ENCODE data around the gene CSH1.
A peak's percentile ranks its signal among the peaks of the same experiment; 100 is the strongest.

The CSH1 gene

DNA sequence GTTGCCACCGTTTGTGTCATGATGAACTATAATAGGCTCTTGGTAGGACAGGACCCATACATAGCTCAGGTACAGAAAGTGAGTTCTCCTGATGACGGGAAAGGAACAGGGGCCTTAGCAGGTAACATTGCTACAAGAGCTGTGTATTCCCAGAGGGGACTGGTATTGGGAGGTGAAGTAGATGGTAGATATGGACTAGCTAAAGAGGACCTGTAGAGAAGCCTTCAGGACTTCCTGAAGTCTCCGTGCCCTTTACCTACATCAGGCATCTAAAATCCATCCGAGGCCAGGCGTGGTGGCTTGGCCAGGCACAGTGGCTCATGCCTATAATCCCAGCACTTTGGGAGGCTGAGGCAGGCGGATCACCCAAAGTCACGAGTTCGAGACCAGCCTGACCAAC, 41.2 kb downstream of the CSH1 start:
- DNase-seq, result no peak

DNA sequence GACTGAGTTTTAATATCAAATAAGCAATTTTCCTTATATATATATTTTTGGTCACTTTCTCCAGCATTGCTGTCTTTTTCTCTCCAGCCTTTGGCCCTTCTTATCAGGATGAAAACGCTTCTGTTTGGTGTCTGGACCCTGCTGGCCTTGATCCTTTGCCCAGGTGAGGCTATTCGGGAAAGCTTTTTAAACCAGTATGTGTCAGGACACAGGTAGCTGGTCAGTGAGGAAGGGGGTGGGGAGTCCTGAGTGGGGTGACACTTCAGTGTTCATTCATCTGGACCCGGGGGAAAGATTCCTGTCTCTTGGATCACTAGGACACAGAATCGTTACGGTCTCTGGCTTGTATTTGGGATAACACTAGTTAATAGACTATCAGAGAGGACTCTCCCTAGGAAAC, 41.7 kb downstream of the CSH1 start:
- no peak for DNase-seq

DNA sequence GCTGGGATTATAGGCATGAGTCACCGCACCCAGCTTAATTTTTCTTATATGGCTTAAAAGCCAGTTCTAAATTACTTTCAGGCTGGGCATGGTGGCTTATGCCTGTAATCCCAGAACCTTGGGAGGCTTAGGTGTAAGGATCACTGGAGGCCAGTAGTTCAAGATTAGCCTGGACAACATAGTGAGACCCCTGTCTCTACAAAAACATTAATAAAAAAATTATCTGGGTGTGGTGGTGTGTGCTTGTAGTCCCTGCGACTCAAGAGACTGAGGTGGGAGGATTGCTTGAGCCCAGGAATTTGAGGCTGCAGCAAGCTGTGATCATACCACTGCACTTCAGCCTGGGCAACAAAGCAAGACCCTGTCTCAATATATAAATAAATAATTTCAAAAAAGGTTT, 43.1 kb downstream of the CSH1 start:
- DNase-seq, result no peak

DNA sequence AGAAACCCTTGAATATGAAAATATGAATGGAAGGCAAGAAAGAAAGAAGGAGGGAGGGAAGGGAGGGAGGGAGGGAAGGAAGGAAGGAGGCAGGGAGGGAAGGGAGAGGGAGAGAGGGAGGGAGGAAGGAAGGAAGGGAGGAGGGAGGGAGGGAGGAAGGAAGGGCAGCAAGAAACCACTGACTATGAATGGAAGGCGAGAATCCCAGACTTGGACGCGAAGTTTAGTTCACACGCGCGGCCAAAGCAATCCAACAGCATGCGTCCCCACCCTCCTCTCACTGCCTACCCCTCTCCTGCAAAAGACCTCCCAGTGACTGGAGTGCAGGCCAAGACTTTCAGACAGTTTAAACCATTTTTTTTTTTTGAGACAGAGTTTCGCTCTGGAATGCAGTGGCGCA, 46.0 kb downstream of the CSH1 start:
- no peak for DNase-seq

DNA sequence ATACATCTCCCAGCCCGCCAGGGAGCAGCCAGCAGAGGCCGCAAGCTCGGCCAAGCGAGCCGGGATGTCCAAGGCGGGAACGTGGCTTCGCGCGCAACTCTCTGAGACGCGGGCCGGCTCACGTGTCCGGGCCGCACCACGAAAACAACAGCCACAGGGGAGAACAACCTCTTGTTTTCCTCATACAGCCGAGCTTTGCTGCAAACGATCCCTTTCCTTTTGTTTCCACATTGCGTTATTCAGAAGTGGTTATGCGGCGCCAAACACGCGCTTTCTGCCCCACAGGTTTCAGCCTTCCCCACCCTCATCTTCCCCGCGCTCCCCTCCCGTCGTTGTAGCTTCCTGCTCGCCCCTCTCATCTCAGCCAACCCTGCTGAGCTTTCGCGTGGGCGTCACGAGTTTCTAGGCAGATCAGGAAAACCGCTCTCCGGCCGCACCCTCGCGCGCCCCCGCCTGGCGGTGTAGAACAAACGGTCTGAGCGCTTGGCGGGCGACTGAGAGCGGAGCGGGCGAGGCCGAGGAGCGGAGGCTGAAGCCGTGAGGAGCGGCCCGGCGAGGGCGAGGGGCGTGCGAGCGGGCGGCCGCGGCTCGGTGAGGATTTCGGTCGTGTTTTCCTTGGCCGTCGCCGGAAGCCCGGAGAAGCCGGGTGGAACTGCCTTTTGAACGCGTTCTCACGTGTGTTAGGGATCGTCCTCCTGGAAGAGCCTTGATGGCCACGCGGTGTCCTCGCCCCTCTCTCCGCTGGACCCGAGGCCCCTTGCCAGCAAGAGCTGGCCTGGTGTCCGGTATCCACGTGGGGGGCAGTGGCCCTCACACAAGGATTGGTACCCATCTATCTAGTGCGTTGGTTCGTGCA, 47.3 kb downstream of the CSH1 start:
- peak; percentile 94 for DNase-seq

DNA sequence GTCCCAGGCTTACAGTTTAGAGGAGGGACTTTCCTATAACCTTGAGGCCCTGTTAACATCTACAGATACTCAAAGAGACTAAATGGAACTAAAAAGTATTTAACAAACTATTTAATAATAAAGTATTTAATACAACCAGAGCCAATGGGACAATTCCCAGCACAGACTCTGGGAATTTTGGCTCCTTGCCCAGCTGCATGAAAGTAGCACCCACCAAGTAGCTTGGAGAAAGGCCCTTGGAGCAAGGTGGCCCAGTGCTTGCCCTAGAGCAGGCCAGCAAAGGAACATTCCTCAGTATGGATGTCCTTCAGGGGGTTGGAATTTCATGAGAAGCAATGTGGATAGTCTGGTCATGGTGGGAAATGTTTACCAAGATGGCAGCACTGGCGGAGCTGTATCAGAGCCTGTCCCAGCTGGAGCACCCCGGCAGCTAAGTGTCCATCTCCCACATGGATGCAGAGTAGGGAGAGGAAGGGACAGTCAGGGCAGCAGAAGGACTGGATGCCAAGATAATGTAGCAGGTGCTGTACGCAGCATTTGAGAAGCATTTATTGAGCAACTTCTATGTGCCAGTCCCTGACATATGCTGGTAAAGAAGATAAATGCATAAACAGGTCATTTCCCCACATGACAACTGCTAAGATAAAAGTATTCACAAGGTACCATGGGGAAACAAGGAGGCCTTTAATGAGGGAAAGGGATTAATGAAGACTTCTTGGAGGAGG, 48.7 kb downstream of the CSH1 start:
- no peak for DNase-seq

DNA sequence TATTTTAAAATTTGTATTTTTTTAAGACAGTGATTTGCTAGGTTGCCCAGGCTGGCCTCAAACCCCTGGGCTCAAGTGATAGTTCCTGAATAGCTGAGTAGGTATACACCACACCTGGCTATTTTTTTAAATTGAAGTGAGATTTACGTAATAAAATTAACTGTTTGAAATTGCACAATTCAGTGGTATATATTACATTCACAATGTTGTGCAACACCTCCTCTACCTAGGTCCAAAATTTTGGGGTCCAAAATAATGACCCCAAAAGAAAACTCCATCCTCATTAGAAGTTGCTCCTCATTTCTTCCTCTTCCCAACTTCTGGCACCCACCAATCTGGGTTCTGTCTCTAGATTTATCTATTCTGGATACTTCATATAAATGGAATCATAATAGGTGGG, 50.9 kb downstream of the CSH1 start:
- DNase-seq, result no peak
